Upper lobe of left lung (tissue), 6 donors: Measurements from ENCODE around the gene ACAA1. TPM values are rescaled to one million over a fixed set of nuclear protein-coding genes. Genes with fewer than 3 reads are reported as not detected.

Experiments used
- ATAC-seq, 2 donors: fragments of 200-7000 bp; cut with Tn5 transposase; one replicate each; pipeline ENCODE4 v1.9.1; 2022; ENCODE audit warnings: mild to moderate bottlenecking in 2 of 2, moderate library complexity in 2 of 2; ENCODE audit not compliant: low FRiP score in 2 of 2
- DNase-seq, 2 donors: peaks; one replicate each; pipeline ENCODE4 v3.0.0-alpha.2; 2019 to 2020
- H3K27ac ChIP-seq, 4 donors: fragments of 200-600 bp; sonication (generic); one replicate each; pipeline ENCODE4 v1.5.1; 2016 to 2019
- H3K27me3 ChIP-seq, 4 donors: fragments of 200-600 bp; sonication (generic); one replicate each; pipeline ENCODE4 v1.5.1; 2017 to 2019
- H3K36me3 ChIP-seq, 4 donors: fragments of 200-600 bp; sonication (generic); one replicate each; pipeline ENCODE4 v1.5.1; 2016 to 2019
- H3K4me1 ChIP-seq, 4 donors: fragments of 200-600 bp; sonication (generic); one replicate each; pipeline ENCODE4 v1.5.1; 2018 to 2019
- H3K4me3 ChIP-seq, 4 donors: fragments of 200-600 bp; sonication (generic); one replicate each; pipeline ENCODE4 v1.5.1; 2017 to 2019; ENCODE audit warnings: mild to moderate bottlenecking in 2 of 4, moderate library complexity in 1 of 4
- H3K9me3 ChIP-seq, 4 donors: fragments of 200-600 bp; sonication (generic); one replicate each; pipeline ENCODE4 v1.5.1; 2018 to 2019
- CTCF ChIP-seq, 6 experiments: fragments of 450-650 bp in 4 of 6; fragments of 200-600 bp in 2 of 6; sonication (generic) in 2 of 6; IDR thresholded peaks; one replicate each; pipeline ENCODE4 v1.5.1; 2016 to 2019; ENCODE audit warnings: antibody characterized with exemption in 6 of 6
- EP300 ChIP-seq, 4 donors: sonication (generic); formaldehyde crosslinking; IDR thresholded peaks; one replicate each; pipeline ENCODE4 v1.5.1; 2017; ENCODE audit warnings: antibody characterized with exemption in 4 of 4, control low read depth in 2 of 4
- POLR2A ChIP-seq, 4 donors: fragments of 450-650 bp; IDR thresholded peaks; one replicate each; pipeline ENCODE4 v1.5.1; 2016 to 2017; ENCODE audit warnings: antibody characterized with exemption in 4 of 4, mild to moderate bottlenecking in 2 of 4
- POLR2AphosphoS5 ChIP-seq, 2 donors: sonication (generic); formaldehyde crosslinking; IDR thresholded peaks; one replicate each; pipeline ENCODE4 v1.5.1; 2017; ENCODE audit warnings: antibody characterized with exemption in 2 of 2
- WGBS, 2 donors: methylation state at CpG; one replicate each; pipeline ENCODE4 v1.1.5; 2017 to 2018; 5-methylcytosine and 5-hydroxymethylcytosine counted together
- total RNA-seq, 6 donors: library from RNA; depleted of rRNA in 4 of 6; stranded (reverse); fragments of >200 nt in 4 of 6; gene quantifications; one replicate each; pipeline versions ENCODE4 v1.1.0 to v1.2.1, GENCODE V29; 2016 to 2021
- donor health status: DM: no; HTN: no; CAD: no; lungs with moderate emphysema.
- donor health status: DM: no; HTN: yes; CAD: no; lungs with severe emphysema.

ACAA1 gene
- total RNA-seq, 6 donors from 2014 or later = 67.1 to 170 (median 116) TPM

DNA sequence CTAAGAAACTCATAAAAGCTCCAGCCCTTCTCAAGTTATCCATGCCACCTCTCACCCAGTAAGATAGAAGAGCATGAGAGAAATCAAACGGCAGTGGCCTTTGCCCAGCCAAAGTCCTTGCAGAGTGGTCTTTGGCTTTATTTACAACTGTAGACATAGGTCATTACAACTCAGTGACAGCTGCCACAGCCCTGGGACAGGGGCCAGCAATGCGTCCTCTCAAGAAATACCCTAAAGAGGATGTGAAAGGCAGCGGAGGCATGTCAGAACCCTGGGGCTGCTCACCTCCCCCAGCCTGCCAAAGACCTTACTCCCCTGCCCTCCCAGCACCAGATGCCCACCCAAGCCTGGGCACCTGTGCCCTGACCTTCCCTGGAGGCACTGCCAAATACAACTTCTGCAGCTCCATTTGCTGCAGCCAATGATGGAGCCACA lies 6.3 kb downstream of the ACAA1 start:
- H3K36me3 ChIP-seq = peaks cover 24 to 90% (median 79%) of the 10 kb centered on the region in 4 donors
- ATAC-seq (no peak), DNase-seq (no peak)
- peaks cover 24 to 61% (median 51%) of the 10 kb centered on the region in 4 donors for H3K4me1 ChIP-seq
- no peak for TF ChIP-seq POLR2AphosphoS5 (IDR thresholded peaks at IDR 0.05)
- no peak for TF ChIP-seq CTCF (IDR thresholded peaks at IDR 0.05)
- TF ChIP-seq POLR2A (IDR thresholded peaks at IDR 0.05) = no peak
- no peak for TF ChIP-seq EP300 (IDR thresholded peaks at IDR 0.05)
- WGBS, 2 donors = 69 to 100% methylated on average over 2 to 3 of the region's 3 CpGs
- H3K9me3 ChIP-seq = no peaks in the 10 kb centered on the region
- H3K27me3 ChIP-seq = no peaks in the 10 kb centered on the region
- H3K27ac ChIP-seq = no peak overlapping the region
- no peak overlapping the region for H3K4me3 ChIP-seq

GRCh38 chr3:38129058-38129457 lies 7.9 kb downstream of the ACAA1 start:
- ATAC-seq (no peak), DNase-seq (no peak)
- H3K4me3 ChIP-seq = no peak overlapping the region
- WGBS, 2 donors = 96 to 97% methylated on average over 5 of the region's 5 CpGs
- H3K9me3 ChIP-seq = no peaks in the 10 kb centered on the region
- peaks cover 26 to 97% (median 90%) of the 10 kb centered on the region in 4 donors for H3K36me3 ChIP-seq
- H3K4me1 ChIP-seq = peaks cover 8 to 45% (median 36%) of the 10 kb centered on the region in 4 donors
- H3K27me3 ChIP-seq = no peaks in the 10 kb centered on the region
- peak overlapping the region in 3 of 4 donors; percentile 3 to 72 (median 46) for H3K27ac ChIP-seq
- TF ChIP-seq CTCF (IDR thresholded peaks at IDR 0.05) = no peak
- no peak for TF ChIP-seq POLR2A (IDR thresholded peaks at IDR 0.05)
- no peak for TF ChIP-seq POLR2AphosphoS5 (IDR thresholded peaks at IDR 0.05)
- TF ChIP-seq EP300 (IDR thresholded peaks at IDR 0.05) = no peak

DNA sequence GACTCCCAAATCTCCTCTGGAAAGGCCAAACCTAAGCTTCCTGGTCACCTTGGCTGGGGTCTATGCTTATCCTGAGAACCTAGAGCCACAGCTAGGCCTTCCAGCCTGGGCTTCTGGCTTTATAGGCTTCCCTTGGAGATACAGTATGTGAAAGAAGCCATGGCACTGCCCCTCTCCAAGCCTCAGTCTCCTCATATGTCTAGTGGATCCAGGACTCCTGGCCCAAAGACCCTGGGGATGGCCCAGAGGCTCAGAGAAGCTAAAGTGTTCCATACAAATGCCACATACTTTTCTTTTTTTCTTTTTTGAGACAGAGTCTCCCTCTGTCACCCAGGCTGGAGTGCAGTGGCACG lies 8.6 kb downstream of the ACAA1 start:
- DNase-seq (no peak), ATAC-seq (no peak)
- peaks cover 5 to 38% (median 30%) of the 10 kb centered on the region in 4 donors for H3K4me1 ChIP-seq
- H3K4me3 ChIP-seq = no peak overlapping the region
- no peak for TF ChIP-seq POLR2AphosphoS5 (IDR thresholded peaks at IDR 0.05)
- TF ChIP-seq CTCF (IDR thresholded peaks at IDR 0.05) = no peak
- TF ChIP-seq EP300 (IDR thresholded peaks at IDR 0.05) = no peak
- no peak for TF ChIP-seq POLR2A (IDR thresholded peaks at IDR 0.05)
- no peaks in the 10 kb centered on the region for H3K27me3 ChIP-seq
- WGBS, 2 donors = 100% methylated on average over 1 of the region's 1 CpG
- peaks cover 32 to 99% (median 86%) of the 10 kb centered on the region in 4 donors for H3K36me3 ChIP-seq
- H3K27ac ChIP-seq = peak overlapping the region; percentile 1 to 72 (median 30)
- no peaks in the 10 kb centered on the region for H3K9me3 ChIP-seq

GRCh38 chr3:38127611-38128302 lies 9.2 kb downstream of the ACAA1 start:
- peak in 1 of 2 donors; percentile 72 for DNase-seq
- TF ChIP-seq CTCF (IDR thresholded peaks at IDR 0.05) (no peak), POLR2A (IDR thresholded peaks at IDR 0.05) (no peak), EP300 (IDR thresholded peaks at IDR 0.05) (peak in 2 of 4 donors; percentile 12 to 68)
- ATAC-seq = peak; percentile 21 to 80
- WGBS, 2 donors = 61 to 79% methylated on average over 3 to 4 of the region's 4 CpGs
- H3K4me3 ChIP-seq = no peak overlapping the region
- peaks cover 37 to 99% (median 87%) of the 10 kb centered on the region in 4 donors for H3K36me3 ChIP-seq
- H3K27me3 ChIP-seq = no peaks in the 10 kb centered on the region
- peak overlapping the region; percentile 1 to 72 (median 30) for H3K27ac ChIP-seq
- H3K4me1 ChIP-seq = peaks cover 5 to 33% (median 25%) of the 10 kb centered on the region in 4 donors
- no peaks in the 10 kb centered on the region for H3K9me3 ChIP-seq
